Fibroblast of the aortic adventitia (primary cell): Measurements from ENCODE around the gene SLC31A1. TPM values are rescaled to one million over a fixed set of nuclear protein-coding genes. Genes with fewer than 3 reads are reported as not detected.
"Not testable (repeated sequence)": the region's sequence is repeated elsewhere in the genome, so short reads cannot be mapped to it uniquely, and the experiment has no call there.

Source experiments
- DNase-seq: peaks from one replicate; pipeline ENCODE4 v3.0.0-alpha.2; 2010; ENCODE audit warnings: low read depth
- H3K4me3 ChIP-seq: 2 replicates; pipeline ENCODE4 v1.5.1; 2011; ENCODE audit warnings: low read depth, mild to moderate bottlenecking, control low read depth, low read length, moderate library complexity
- CTCF ChIP-seq: IDR thresholded peaks from 2 replicates; pipeline ENCODE4 v1.5.1; 2011; ENCODE audit warnings: mild to moderate bottlenecking, low read length, control low read depth, inconsistent platforms; ENCODE audit not compliant: insufficient read depth
- total RNA-seq: library from RNA; depleted of rRNA; stranded (reverse); fragments of >200 nt; gene quantifications from 2 replicates; pipeline ENCODE4 v1.2.3, GENCODE V29; 2012; ENCODE audit warnings: low replicate concordance

Gene SLC31A1
- total RNA-seq, 1 donor, result 32.9 TPM

GRCh38 chr9:113227436-113227835 is 6.1 kb downstream of the SLC31A1 start:
- H3K4me3 ChIP-seq, result no peak overlapping the region
- no peak for TF ChIP-seq CTCF
- no peak for DNase-seq

GRCh38 chr9:113228130-113228665 is 6.9 kb downstream of the SLC31A1 start:
- TF ChIP-seq CTCF, result no peak
- H3K4me3 ChIP-seq, result no peak overlapping the region
- no peak for DNase-seq

GRCh38 chr9:113231701-113232100 is 10.4 kb downstream of the SLC31A1 start:
- TF ChIP-seq CTCF, result no peak
- H3K4me3 ChIP-seq, result no peak overlapping the region
- no peak for DNase-seq

GRCh38 chr9:113235701-113236255 is 14.4 kb downstream of the SLC31A1 start:
- H3K4me3 ChIP-seq, result not testable (repeated sequence)

GRCh38 chr9:113237026-113237425 is 15.7 kb downstream of the SLC31A1 start:
- no peak for DNase-seq
- TF ChIP-seq CTCF, result no peak

More at GRCh38 chr9:113235701-113236255, 14.4 kb downstream of the SLC31A1 start:
- not testable (repeated sequence) for DNase-seq

GRCh38 chr9:113238202-113238858 is 17.0 kb downstream of the SLC31A1 start:
- H3K4me3 ChIP-seq, result no peak overlapping the region
- no peak for TF ChIP-seq CTCF
- DNase-seq, result no peak

More at GRCh38 chr9:113237026-113237425, 15.7 kb downstream of the SLC31A1 start:
- no peak overlapping the region for H3K4me3 ChIP-seq

GRCh38 chr9:113238859-113239232 is 17.5 kb downstream of the SLC31A1 start:
- no peak for TF ChIP-seq CTCF
- no peak overlapping the region for H3K4me3 ChIP-seq
- peak; percentile 14 for DNase-seq
